ENCODE results near the gene CASQ2.

GRCh38 chr1:115701090-115701489, 67.4 kb downstream of the CASQ2 start:
- TF ChIP-seq EZH2 (IDR thresholded peaks at IDR 0.05; ENCODE audit: borderline replicate concordance) (no peak), CTCF (IDR thresholded peaks at IDR 0.05; ENCODE audit: poor library complexity) (no peak), EZH2phosphoT487 (IDR thresholded peaks at IDR 0.05; ENCODE audit: low read depth, severe bottlenecking, unreplicated experiment) (no peak)

Data from hepatocyte (in vitro differentiated cells).